HUES6 (cell line): ENCODE results near the gene TFAP2D.

Source experiments
- H3K27ac ChIP-seq: 2 replicates; pipeline ENCODE4 v1.7.0; 2013; ENCODE audit warnings: low read depth, mild to moderate bottlenecking, low read length, inconsistent platforms
- H3K27me3 ChIP-seq: 2 replicates; pipeline ENCODE4 v1.6.1; 2013; ENCODE audit warnings: low read length; ENCODE audit not compliant: control insufficient read depth, insufficient read depth
- H3K36me3 ChIP-seq: 2 replicates; pipeline ENCODE4 v1.6.1; 2013; ENCODE audit warnings: low read length; ENCODE audit not compliant: control insufficient read depth, insufficient read depth
- H3K4me1 ChIP-seq: 2 replicates; pipeline ENCODE4 v1.6.1; 2013; ENCODE audit warnings: low read length; ENCODE audit not compliant: control insufficient read depth, insufficient read depth
- H3K4me3 ChIP-seq: 2 replicates; pipeline ENCODE4 v1.5.1; 2013; ENCODE audit warnings: low read depth, low read length
- H3K9ac ChIP-seq: one replicate; pipeline ENCODE4 v1.6.1; 2013; ENCODE audit warnings: mild to moderate bottlenecking, low read length
- H3K9me3 ChIP-seq: 2 replicates; pipeline ENCODE4 v1.6.1; 2013; ENCODE audit warnings: low read depth, low read length; ENCODE audit not compliant: control insufficient read depth, insufficient read depth

The TFAP2D gene

DNA sequence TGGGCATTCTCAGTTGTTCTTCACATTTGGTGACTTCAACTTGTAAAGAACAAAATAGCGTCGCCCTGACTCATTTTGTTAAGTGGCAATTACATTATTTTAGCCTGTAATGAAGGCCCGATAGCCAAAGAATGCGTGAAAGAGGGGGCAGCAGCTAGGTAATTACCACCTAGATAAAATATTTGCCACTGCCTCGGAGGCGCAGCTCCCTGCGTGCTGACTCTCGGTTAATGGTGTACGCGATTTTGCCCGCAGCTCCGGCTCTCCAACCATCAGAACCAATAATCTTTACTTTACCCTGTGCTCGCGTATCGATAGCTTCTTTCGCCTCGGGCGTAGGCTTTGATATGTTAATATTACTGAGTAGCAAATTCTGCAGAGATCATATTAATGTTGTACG is 8.7 kb downstream of the TFAP2D start:
- no peaks in the 10 kb centered on the region for H3K36me3 ChIP-seq
- H3K9ac ChIP-seq: no peak overlapping the region
- no peak overlapping the region for H3K27ac ChIP-seq
- peaks cover 100% of the 10 kb centered on the region for H3K27me3 ChIP-seq
- no peak overlapping the region for H3K4me3 ChIP-seq
- no peaks in the 10 kb centered on the region for H3K9me3 ChIP-seq
- H3K4me1 ChIP-seq: peaks cover 37% of the 10 kb centered on the region; the same call in 1 of the 2 replicates

DNA sequence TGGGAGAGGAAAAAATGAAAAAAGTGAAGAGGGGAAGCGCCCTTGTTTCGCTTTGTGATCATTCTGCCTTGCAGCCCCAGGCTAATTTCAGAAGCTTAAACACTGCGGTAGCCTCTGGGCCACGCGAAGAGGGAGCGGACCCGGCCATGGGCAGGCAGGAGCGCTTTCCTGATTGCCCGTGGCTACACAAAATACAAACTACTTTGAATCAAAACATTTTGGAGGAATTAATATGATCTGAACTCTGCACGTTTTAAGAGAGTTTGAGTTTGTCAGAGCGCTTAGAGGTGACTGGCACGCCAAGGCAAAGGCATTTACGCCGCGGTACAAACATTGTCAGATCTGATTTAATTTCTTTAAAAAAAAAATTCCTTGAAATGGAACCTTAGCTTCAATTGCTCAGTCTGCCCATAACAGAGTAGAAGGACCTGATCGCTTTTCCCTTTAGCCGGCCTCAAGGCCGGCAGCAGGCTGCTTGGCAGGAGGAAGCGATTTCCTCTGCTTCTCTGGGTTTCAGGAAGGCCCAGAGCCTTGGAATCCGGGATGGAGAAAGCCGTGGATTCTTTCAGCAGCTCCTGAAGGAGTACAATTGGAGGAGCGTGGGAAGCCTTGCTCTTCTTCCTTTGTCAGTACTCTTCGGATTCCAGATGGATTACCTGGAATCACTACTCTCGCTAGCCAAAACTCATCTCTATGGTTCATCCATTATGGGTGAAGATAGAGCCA is 9.7 kb downstream of the TFAP2D start:
- Histone ChIP-seq H3K36me3 (no peaks in the 10 kb centered on the region), H3K4me3 (no peak overlapping the region), H3K27ac (no peak overlapping the region), H3K9me3 (no peaks in the 10 kb centered on the region), H3K9ac (no peak overlapping the region), H3K4me1 (peaks cover 32% of the 10 kb centered on the region; the same call in 1 of the 2 replicates), H3K27me3 (peaks cover 100% of the 10 kb centered on the region)

DNA sequence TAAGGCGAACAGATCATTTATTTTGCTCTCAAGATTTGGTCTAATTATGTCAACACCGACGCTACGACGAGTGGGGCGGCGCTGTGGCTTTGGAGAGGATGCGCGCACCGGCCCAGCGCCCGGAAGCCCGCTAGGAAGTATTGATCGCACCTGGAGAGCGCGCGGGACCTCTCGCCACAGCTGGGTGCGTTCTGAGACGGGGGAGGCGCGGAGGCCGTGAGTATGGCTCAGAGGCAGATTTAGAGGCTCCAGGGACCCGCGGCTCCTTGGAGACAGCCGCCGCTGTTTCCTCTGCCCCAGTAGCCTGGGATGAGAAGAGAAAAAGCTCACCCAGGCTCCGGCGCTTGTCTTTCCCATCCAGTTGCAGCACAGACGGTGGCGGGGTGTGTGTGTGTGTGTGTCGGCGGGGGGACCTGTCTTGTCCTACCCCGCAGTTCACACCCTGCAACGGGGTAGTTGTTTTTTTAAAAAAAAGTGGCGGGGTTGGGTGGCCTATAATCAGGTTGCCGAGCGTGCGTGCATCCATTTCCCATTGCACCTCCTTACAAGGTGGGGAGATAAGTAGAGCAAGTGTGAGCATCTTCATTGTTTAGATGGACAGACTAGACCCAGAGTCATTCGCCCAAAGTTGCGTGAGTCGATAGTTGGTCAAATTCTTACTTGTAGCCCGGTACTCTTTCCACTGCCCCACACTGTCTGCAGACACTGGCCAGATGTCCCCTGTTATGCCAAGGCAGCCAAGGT is 11.2 kb downstream of the TFAP2D start:
- peaks cover 100% of the 10 kb centered on the region for H3K27me3 ChIP-seq
- peaks cover 27% of the 10 kb centered on the region; the same call in 1 of the 2 replicates for H3K4me1 ChIP-seq
- no peak overlapping the region for H3K9ac ChIP-seq
- no peaks in the 10 kb centered on the region for H3K36me3 ChIP-seq
- H3K9me3 ChIP-seq: no peaks in the 10 kb centered on the region
- H3K4me3 ChIP-seq: peak overlapping the region; percentile 46
- no peak overlapping the region for H3K27ac ChIP-seq

- no peak overlapping the region for H3K4me3 ChIP-seq
- H3K36me3 ChIP-seq: no peaks in the 10 kb centered on the region
- H3K4me1 ChIP-seq: peaks cover 2% of the 10 kb centered on the region; the same call in 1 of the 2 replicates
- H3K27ac ChIP-seq: no peak overlapping the region
- H3K9ac ChIP-seq: no peak overlapping the region
- peaks cover 46% of the 10 kb centered on the region for H3K27me3 ChIP-seq
- H3K9me3 ChIP-seq: no peaks in the 10 kb centered on the region
Observed at GRCh38 chr6:50734488-50734887, 21.2 kb downstream of the TFAP2D start.

DNA sequence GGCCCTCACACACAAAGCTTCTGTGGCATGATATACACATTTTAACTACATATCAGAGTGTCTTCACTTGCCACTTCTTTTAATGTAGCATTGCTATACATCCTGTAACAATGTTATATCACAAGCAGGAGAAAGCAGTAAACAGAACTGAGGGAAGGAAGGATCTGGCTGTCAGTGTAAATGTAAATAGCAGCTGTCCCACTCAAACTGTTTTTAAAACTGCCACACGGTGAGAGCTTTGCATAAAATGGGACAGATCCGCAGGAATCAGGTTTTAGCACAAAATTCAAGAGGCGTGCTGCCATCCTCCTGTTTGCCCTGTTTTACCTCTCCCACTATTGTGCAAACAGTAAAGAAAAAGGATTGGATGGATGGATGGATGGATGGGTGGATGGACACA is 28.8 kb downstream of the TFAP2D start:
- H3K4me1 ChIP-seq: no peaks in the 10 kb centered on the region; the same call in 1 of the 2 replicates
- H3K4me3 ChIP-seq: no peak overlapping the region
- H3K27ac ChIP-seq: no peak overlapping the region
- no peak overlapping the region for H3K9ac ChIP-seq
- H3K9me3 ChIP-seq: no peaks in the 10 kb centered on the region
- no peaks in the 10 kb centered on the region for H3K36me3 ChIP-seq
- peaks cover 6% of the 10 kb centered on the region; the same call in 1 of the 2 replicates for H3K27me3 ChIP-seq

- Histone ChIP-seq H3K9ac (no peak overlapping the region), H3K4me1 (no peaks in the 10 kb centered on the region), H3K27ac (no peak overlapping the region), H3K4me3 (no peak overlapping the region), H3K27me3 (peaks cover 6% of the 10 kb centered on the region; the same call in 1 of the 2 replicates), H3K36me3 (no peaks in the 10 kb centered on the region), H3K9me3 (no peaks in the 10 kb centered on the region)
Observed at GRCh38 chr6:50744976-50745375, 31.6 kb downstream of the TFAP2D start.

GRCh38 chr6:50762798-50763197 is 49.5 kb downstream of the TFAP2D start:
- Histone ChIP-seq H3K27ac (no peak overlapping the region), H3K36me3 (no peaks in the 10 kb centered on the region), H3K4me3 (no peak overlapping the region), H3K9me3 (0 out of 2 replicates have a peak, but pooled peaks cover 2% of the 10 kb centered on the region), H3K9ac (no peak overlapping the region), H3K27me3 (no peaks in the 10 kb centered on the region), H3K4me1 (peaks cover 8% of the 10 kb centered on the region; the same call in 1 of the 2 replicates)

GRCh38 chr6:50778696-50779095 is 65.4 kb downstream of the TFAP2D start:
- Histone ChIP-seq H3K27me3 (0 out of 2 replicates have a peak, but pooled peaks cover under 1% of the 10 kb centered on the region), H3K9ac (no peak overlapping the region), H3K36me3 (no peaks in the 10 kb centered on the region), H3K4me1 (no peaks in the 10 kb centered on the region), H3K4me3 (no peak overlapping the region), H3K27ac (no peak overlapping the region), H3K9me3 (no peaks in the 10 kb centered on the region)

DNA sequence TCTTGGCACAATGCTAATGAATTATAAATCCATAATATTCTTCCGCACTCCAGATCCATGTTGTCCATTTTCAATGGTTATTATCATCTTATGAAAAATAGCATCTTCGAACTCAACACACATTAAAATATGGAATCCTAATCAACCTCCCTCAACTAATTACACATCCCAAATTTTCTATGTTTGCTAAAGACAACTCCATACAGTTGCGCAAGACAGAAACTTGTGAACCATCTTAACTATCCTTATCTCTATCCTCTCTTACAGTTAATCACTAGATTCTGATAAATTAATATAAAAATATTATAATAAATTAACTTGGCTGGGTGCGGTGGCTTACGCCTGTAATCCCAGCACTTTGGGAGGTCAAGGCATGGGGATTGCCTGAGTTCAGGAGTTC is 67.1 kb downstream of the TFAP2D start:
- Histone ChIP-seq H3K9ac (no peak overlapping the region), H3K36me3 (no peaks in the 10 kb centered on the region), H3K27ac (no peak overlapping the region), H3K9me3 (no peaks in the 10 kb centered on the region), H3K27me3 (no peaks in the 10 kb centered on the region), H3K4me1 (no peaks in the 10 kb centered on the region), H3K4me3 (no peak overlapping the region)

DNA sequence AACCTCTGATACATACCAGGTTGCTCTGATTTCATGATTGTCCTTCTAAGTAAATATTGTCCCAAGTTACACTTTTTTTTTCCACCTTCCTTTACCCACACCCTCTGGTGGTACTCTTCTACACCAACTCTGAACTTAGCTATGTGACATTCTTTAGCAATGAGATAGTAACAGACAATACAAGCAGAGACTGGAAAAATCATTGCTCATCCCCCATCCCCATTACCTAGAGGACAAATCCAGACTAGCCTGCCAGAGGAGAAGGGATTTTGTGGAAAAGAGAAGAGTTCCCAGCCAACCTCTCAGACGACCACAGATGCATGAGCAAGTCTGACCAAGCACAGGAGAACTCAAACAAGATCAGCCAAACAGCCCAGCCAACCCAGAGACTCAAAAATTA is 72.6 kb downstream of the TFAP2D start:
- Histone ChIP-seq H3K4me1 (no peaks in the 10 kb centered on the region), H3K9me3 (no peaks in the 10 kb centered on the region), H3K27ac (no peak overlapping the region), H3K4me3 (no peak overlapping the region), H3K36me3 (no peaks in the 10 kb centered on the region), H3K27me3 (0 out of 2 replicates have a peak, but pooled peaks cover 2% of the 10 kb centered on the region), H3K9ac (no peak overlapping the region)

DNA sequence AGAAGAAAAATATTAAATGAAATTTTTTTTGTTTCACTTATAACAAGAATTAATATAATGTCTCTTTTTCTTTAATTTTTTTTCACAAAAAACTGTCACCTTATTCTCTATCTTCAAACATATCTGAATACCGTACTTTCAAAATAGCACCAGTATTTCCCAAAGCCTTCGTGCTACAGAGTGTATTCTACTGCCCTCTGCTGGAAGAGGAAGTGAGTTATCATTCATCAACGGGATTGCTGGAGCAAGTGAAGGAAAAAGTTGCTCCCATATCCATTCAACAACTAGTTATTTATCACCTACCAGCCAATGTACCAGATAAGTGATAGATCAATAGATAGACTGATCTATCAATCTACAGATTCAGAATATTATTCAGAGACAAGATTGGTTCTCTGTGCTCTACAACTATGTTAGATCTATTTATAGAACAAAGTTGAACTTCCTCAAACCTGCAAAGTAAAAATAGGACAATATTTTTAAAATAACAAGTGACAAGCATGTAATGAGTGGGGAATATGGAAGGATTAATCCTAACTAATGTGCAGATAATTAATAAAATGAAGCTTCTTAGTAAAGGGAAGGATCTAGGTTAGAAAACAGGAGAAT is 78.7 kb downstream of the TFAP2D start:
- Histone ChIP-seq H3K36me3 (no peaks in the 10 kb centered on the region), H3K4me1 (no peaks in the 10 kb centered on the region), H3K27me3 (peaks cover 18% of the 10 kb centered on the region; the same call in 1 of the 2 replicates), H3K9me3 (no peaks in the 10 kb centered on the region), H3K4me3 (no peak overlapping the region), H3K27ac (no peak overlapping the region), H3K9ac (no peak overlapping the region)
